HepG2 (cell line): ENCODE data around the gene SLC35B3. TPM values are rescaled to one million over a fixed set of nuclear protein-coding genes. Genes with fewer than 3 reads are reported as not detected.
A peak's percentile ranks its signal among the peaks of the same experiment; 100 is the strongest.

Experiments used
- ATAD3A ChIP-seq: sonication (generic); formaldehyde crosslinking; IDR thresholded peaks from 2 replicates; pipeline ENCODE4 v1.4.0; 2020; ENCODE audit warnings: missing genetic modification reagents
- EP300 ChIP-seq, 3 experiments: sonication (generic) in 1 of 3; formaldehyde crosslinking in 1 of 3; IDR thresholded peaks; 2 replicates each; pipeline versions ENCODE4 v1.5.1 to v1.6.1; 2011 to 2020; ENCODE audit warnings: low read depth in 2 of 3, low read length in 2 of 3, borderline replicate concordance in 1 of 3, improper control_type of control experiment in 1 of 3, mild to moderate bottlenecking in 1 of 3, missing genetic modification reagents in 1 of 3, moderate library complexity in 1 of 3
- NBN ChIP-seq: fragments of 450-650 bp; conservative IDR thresholded peaks from 2 replicates; pipeline ENCODE4 v1.6.1; 2017
- PRDM4 ChIP-seq: sonication (generic); formaldehyde crosslinking; IDR thresholded peaks from 2 replicates; pipeline ENCODE4 v1.9.0; 2021; ENCODE audit warnings: missing genetic modification reagents, borderline replicate concordance
- PRPF4 ChIP-seq: fragments of 200-400 bp; formaldehyde crosslinking; IDR thresholded peaks from 2 replicates; pipeline ENCODE4 v1.6.1; 2016; ENCODE audit warnings: low read length, low read depth; ENCODE audit not compliant: poor library complexity, severe bottlenecking
- ZBTB42 ChIP-seq: sonication (generic); formaldehyde crosslinking; IDR thresholded peaks from 2 replicates; pipeline ENCODE4 v1.5.0; 2020; ENCODE audit warnings: mild to moderate bottlenecking, missing genetic modification reagents
- ZNF251 ChIP-seq: sonication (generic); formaldehyde crosslinking; IDR thresholded peaks from 2 replicates; pipeline ENCODE4 v1.9.0; 2021; ENCODE audit warnings: mild to moderate bottlenecking, missing genetic modification reagents
- ZNF354B ChIP-seq: sonication (generic); formaldehyde crosslinking; IDR thresholded peaks from 2 replicates; pipeline ENCODE4 v1.8.0; 2022; ENCODE audit warnings: mild to moderate bottlenecking, missing genetic modification reagents
- ZNF572 ChIP-seq: sonication (generic); formaldehyde crosslinking; IDR thresholded peaks from 2 replicates; pipeline ENCODE4 v1.5.1; 2020; ENCODE audit warnings: mild to moderate bottlenecking, missing genetic modification reagents
- ZNF720 ChIP-seq: sonication (generic); formaldehyde crosslinking; IDR thresholded peaks from 2 replicates; pipeline ENCODE4 v1.4.0; 2020; ENCODE audit warnings: missing genetic modification reagents
- ZSCAN12 ChIP-seq: sonication (generic); formaldehyde crosslinking; IDR thresholded peaks from 2 replicates; pipeline ENCODE4 v1.9.0; 2021; ENCODE audit warnings: mild to moderate bottlenecking, missing genetic modification reagents
- polyA plus RNA-seq, 8 experiments: library from polyadenylated mRNA; depleted of rRNA in 3 of 8; stranded (reverse) in 7 of 8; unstranded in 1 of 8; fragments of >200 nt; fragmentation: Illumina TruSeq in 4 of 8; extraction: Trizol in 4 of 8; gene quantifications; 2 replicates each; pipeline versions ENCODE4 v1.2.1 to v1.2.3, GENCODE V29; 2011 to 2016; ENCODE audit warnings: low read depth in 4 of 8, missing spikeins in 1 of 8, mixed read lengths in 1 of 8; ENCODE audit not compliant: insufficient read depth in 1 of 8
- total RNA-seq, 5 experiments: library from RNA; depleted of rRNA; stranded (reverse); fragments of >200 nt; fragmentation: Illumina TruSeq; extraction: Trizol; gene quantifications; 2 replicates each; pipeline ENCODE4 v1.2.3, GENCODE V29; 2016; ENCODE audit warnings: low read depth in 1 of 5
- TF ChIP-seq, protein P1 (sequence below), 2 experiments: fragments of 450-650 bp in 1 of 2; sonication (generic) in 1 of 2; formaldehyde crosslinking; IDR thresholded peaks; 2 replicates each; pipeline versions ENCODE4 v1.5.0 to v1.8.0; 2020 to 2022; ENCODE audit warnings: mild to moderate bottlenecking in 1 of 2, missing genetic modification reagents in 1 of 2
- TF ChIP-seq, protein P2 (sequence below): sonication (generic); formaldehyde crosslinking; IDR thresholded peaks from 2 replicates; pipeline ENCODE4 v1.8.1; 2023; ENCODE audit warnings: mild to moderate bottlenecking, missing genetic modification reagents
- TF ChIP-seq, protein P3 (sequence below): IDR thresholded peaks from 2 replicates; pipeline ENCODE4 v1.6.1; 2016; ENCODE audit warnings: low read depth, missing genetic modification reagents, missing compliant biosample characterization
- TF ChIP-seq, protein P4 (sequence below): sonication (generic); formaldehyde crosslinking; IDR thresholded peaks from 2 replicates; pipeline ENCODE4 v1.5.0; 2020; ENCODE audit warnings: missing genetic modification reagents

The SLC35B3 gene
- total and polyA plus RNA-seq, 2 of the 13 experiments (the other 11 are each of a cell fraction or from before 2014, with no cell fraction given), result 8.7 to 13.5 TPM

GRCh38 chr6:8435093-8435844 lies at the start of gene SLC35B3 (continued):
- TF ChIP-seq, protein P1, sequence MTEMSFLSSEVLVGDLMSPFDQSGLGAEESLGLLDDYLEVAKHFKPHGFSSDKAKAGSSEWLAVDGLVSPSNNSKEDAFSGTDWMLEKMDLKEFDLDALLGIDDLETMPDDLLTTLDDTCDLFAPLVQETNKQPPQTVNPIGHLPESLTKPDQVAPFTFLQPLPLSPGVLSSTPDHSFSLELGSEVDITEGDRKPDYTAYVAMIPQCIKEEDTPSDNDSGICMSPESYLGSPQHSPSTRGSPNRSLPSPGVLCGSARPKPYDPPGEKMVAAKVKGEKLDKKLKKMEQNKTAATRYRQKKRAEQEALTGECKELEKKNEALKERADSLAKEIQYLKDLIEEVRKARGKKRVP (CRISPR knock-in tag; IDR thresholded peaks at IDR 0.05), result no peak
- TF ChIP-seq ZNF354B (CRISPR knock-in tag) (0 out of 2 replicates have a peak, but pooled peaks have one; percentile 14), NBN (no peak), ZNF251 (CRISPR knock-in tag) (no peak), PRPF4 (no peak), ZSCAN12 (CRISPR knock-in tag) (no peak), PRDM4 (CRISPR knock-in tag) (peak; percentile 60; the same call in 1 of the 2 replicates), EP300 (IDR thresholded peaks at IDR 0.05; ENCODE audit: low read depth in 2 of 2, low read length in 2 of 2) (no peak; a peak in 1 of 4 replicates), EP300 (CRISPR knock-in tag; IDR thresholded peaks at IDR 0.05; ENCODE audit: borderline replicate concordance) (no peak), ZNF572 (peak; percentile 59; the same call in 1 of the 2 replicates), ATAD3A (CRISPR knock-in tag) (no peak), ZBTB42 (no peak; the same call in 1 of the 2 replicates), ZNF720 (CRISPR knock-in tag) (no peak)
- TF ChIP-seq, protein P2, sequence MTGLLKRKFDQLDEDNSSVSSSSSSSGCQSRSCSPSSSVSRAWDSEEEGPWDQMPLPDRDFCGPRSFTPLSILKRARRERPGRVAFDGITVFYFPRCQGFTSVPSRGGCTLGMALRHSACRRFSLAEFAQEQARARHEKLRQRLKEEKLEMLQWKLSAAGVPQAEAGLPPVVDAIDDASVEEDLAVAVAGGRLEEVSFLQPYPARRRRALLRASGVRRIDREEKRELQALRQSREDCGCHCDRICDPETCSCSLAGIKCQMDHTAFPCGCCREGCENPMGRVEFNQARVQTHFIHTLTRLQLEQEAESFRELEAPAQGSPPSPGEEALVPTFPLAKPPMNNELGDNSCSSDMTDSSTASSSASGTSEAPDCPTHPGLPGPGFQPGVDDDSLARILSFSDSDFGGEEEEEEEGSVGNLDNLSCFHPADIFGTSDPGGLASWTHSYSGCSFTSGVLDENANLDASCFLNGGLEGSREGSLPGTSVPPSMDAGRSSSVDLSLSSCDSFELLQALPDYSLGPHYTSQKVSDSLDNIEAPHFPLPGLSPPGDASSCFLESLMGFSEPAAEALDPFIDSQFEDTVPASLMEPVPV (CRISPR knock-in tag), result peak; percentile 85
- TF ChIP-seq, protein P3, sequence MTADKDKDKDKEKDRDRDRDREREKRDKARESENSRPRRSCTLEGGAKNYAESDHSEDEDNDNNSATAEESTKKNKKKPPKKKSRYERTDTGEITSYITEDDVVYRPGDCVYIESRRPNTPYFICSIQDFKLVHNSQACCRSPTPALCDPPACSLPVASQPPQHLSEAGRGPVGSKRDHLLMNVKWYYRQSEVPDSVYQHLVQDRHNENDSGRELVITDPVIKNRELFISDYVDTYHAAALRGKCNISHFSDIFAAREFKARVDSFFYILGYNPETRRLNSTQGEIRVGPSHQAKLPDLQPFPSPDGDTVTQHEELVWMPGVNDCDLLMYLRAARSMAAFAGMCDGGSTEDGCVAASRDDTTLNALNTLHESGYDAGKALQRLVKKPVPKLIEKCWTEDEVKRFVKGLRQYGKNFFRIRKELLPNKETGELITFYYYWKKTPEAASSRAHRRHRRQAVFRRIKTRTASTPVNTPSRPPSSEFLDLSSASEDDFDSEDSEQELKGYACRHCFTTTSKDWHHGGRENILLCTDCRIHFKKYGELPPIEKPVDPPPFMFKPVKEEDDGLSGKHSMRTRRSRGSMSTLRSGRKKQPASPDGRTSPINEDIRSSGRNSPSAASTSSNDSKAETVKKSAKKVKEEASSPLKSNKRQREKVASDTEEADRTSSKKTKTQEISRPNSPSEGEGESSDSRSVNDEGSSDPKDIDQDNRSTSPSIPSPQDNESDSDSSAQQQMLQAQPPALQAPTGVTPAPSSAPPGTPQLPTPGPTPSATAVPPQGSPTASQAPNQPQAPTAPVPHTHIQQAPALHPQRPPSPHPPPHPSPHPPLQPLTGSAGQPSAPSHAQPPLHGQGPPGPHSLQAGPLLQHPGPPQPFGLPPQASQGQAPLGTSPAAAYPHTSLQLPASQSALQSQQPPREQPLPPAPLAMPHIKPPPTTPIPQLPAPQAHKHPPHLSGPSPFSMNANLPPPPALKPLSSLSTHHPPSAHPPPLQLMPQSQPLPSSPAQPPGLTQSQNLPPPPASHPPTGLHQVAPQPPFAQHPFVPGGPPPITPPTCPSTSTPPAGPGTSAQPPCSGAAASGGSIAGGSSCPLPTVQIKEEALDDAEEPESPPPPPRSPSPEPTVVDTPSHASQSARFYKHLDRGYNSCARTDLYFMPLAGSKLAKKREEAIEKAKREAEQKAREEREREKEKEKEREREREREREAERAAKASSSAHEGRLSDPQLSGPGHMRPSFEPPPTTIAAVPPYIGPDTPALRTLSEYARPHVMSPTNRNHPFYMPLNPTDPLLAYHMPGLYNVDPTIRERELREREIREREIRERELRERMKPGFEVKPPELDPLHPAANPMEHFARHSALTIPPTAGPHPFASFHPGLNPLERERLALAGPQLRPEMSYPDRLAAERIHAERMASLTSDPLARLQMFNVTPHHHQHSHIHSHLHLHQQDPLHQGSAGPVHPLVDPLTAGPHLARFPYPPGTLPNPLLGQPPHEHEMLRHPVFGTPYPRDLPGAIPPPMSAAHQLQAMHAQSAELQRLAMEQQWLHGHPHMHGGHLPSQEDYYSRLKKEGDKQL (CRISPR knock-in tag), result no peak
- TF ChIP-seq, protein P4, sequence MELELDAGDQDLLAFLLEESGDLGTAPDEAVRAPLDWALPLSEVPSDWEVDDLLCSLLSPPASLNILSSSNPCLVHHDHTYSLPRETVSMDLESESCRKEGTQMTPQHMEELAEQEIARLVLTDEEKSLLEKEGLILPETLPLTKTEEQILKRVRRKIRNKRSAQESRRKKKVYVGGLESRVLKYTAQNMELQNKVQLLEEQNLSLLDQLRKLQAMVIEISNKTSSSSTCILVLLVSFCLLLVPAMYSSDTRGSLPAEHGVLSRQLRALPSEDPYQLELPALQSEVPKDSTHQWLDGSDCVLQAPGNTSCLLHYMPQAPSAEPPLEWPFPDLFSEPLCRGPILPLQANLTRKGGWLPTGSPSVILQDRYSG (CRISPR knock-in tag), result peak; percentile 91; the same call in 1 of the 2 replicates
